Uterine smooth muscle cell (primary cell): ENCODE measurements around the gene EFNA3. TPM values are rescaled to one million over a fixed set of nuclear protein-coding genes. Genes with fewer than 3 reads are reported as not detected.

Source experiments
- total RNA-seq: library from RNA; depleted of rRNA; stranded (reverse); fragments of >200 nt; gene quantifications from 2 replicates; pipeline ENCODE4 v1.2.3, GENCODE V29; 2014

EFNA3 gene, protein sequence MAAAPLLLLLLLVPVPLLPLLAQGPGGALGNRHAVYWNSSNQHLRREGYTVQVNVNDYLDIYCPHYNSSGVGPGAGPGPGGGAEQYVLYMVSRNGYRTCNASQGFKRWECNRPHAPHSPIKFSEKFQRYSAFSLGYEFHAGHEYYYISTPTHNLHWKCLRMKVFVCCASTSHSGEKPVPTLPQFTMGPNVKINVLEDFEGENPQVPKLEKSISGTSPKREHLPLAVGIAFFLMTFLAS
- total RNA-seq, result 0.22 and 0.50 TPM in 2 replicates

GRCh38 chr1:155078469-155079209 is at the start of gene EFNA3:
Gene EFNA3, plus strand, starts transcription at chr1:155078837. Its CDS starts 105 bp downstream, at chr1:155078942.

DNA sequence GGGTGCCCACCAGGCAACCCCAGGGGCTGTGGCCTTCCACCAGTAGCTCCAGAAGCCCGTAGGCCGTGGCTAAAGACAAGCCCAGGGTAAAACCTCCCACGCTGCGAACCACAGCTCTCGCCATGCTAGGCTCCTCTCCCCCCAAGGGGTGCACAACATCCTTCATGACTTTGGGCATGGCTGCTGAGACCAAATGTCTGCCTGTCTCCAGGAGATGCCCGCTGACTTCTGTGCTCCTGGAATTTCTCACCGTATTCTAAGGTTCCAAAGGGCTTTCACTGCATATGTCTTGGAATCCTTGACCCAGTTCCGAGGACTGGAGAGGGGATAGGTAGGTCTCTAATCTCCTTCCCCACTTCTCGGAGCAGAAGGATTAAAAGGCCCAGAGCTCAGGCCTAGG is 45.1 kb upstream of the EFNA3 start, which contains the start of the genes DCST1 and DCST2:
DCST1 (plus strand) TSS at position 301 of the 400 bp plus-strand sequence. CDS start 213 bp downstream, outside the sequence.
DCST2 (minus strand) TSS at position 258 of the 400 bp plus-strand sequence; CDS start at position 178, 80 bp downstream.

GRCh38 chr1:155050560-155051341 is 27.9 kb upstream of the EFNA3 start, which contains the start of gene ADAM15:
Gene ADAM15, plus strand, starts transcription at chr1:155051316. Its CDS starts 71 bp downstream, at chr1:155051387.

GRCh38 chr1:155063550-155064110 is 15.0 kb upstream of the EFNA3 start, which contains the start of gene EFNA4:
Gene EFNA4, plus strand, starts transcription at chr1:155063740. Its CDS starts 84 bp downstream, at chr1:155063824.

GRCh38 chr1:155127105-155127966 is 48.7 kb downstream of the EFNA3 start, which contains the start of gene EFNA1:
Gene EFNA1, plus strand, starts transcription at chr1:155127876. Its CDS starts 102 bp downstream, at chr1:155127978.

GRCh38 chr1:155135415-155136028 is 56.9 kb downstream of the EFNA3 start, which contains the start of gene SLC50A1:
Gene SLC50A1, plus strand, starts transcription at chr1:155135852. Its CDS starts 60 bp downstream, at chr1:155135912.

Other genes with a start within 250 kb of the EFNA3 start
- gene KCNN3, start 208.6 kb upstream of the EFNA3 start, total RNA-seq, result under 0.01 TPM in 2 replicates
- 6.9 and 9.6 TPM in 2 replicates for gene PMVK, start 142.1 kb upstream of the EFNA3 start, total RNA-seq
- gene PBXIP1, start 122.7 kb upstream of the EFNA3 start, total RNA-seq, result 28.8 and 102 TPM in 2 replicates
- gene PYGO2, start 117.1 kb upstream of the EFNA3 start, total RNA-seq, result 8.6 and 9.5 TPM in 2 replicates
- 161 and 222 TPM in 2 replicates for gene SHC1, start 108.1 kb upstream of the EFNA3 start, total RNA-seq
- gene CKS1B, start 104.2 kb upstream of the EFNA3 start, total RNA-seq, result 77.5 and 224 TPM in 2 replicates
- 16.2 and 19.6 TPM in 2 replicates for gene FLAD1, start 95.5 kb upstream of the EFNA3 start, total RNA-seq
- 1.00 TPM in 1 of 2 replicates, not detected in the other for gene LENEP, start 85.3 kb upstream of the EFNA3 start, total RNA-seq
- gene ZBTB7B, start 76.0 kb upstream of the EFNA3 start, total RNA-seq, result 11.4 and 22.7 TPM in 2 replicates
- 0.11 TPM in 1 of 2 replicates, not detected in the other for gene DCST2, start 45.1 kb upstream of the EFNA3 start, total RNA-seq
- gene DCST1, start 45.0 kb upstream of the EFNA3 start, total RNA-seq, result not detected in 2 replicates
- 56.7 and 69.5 TPM in 2 replicates for gene ADAM15, start 27.5 kb upstream of the EFNA3 start, total RNA-seq
- gene EFNA4, start 15.1 kb upstream of the EFNA3 start, total RNA-seq, result 1.7 and 2.9 TPM in 2 replicates
- gene EFNA1, start 49.0 kb downstream of the EFNA3 start, total RNA-seq, result 0.22 and 0.75 TPM in 2 replicates
- gene SLC50A1, start 57.0 kb downstream of the EFNA3 start, total RNA-seq, result 19.7 and 37.7 TPM in 2 replicates
- gene DPM3, start 61.7 kb downstream of the EFNA3 start, total RNA-seq, result 34.1 and 42.9 TPM in 2 replicates
- gene KRTCAP2, start 94.5 kb downstream of the EFNA3 start, total RNA-seq, result 77.0 and 88.1 TPM in 2 replicates
- gene TRIM46, start 95.0 kb downstream of the EFNA3 start, total RNA-seq, result 3.9 and 4.9 TPM in 2 replicates
- 28.8 and 46.6 TPM in 2 replicates for gene THBS3, start 129.1 kb downstream of the EFNA3 start, total RNA-seq
- gene MTX1, start 129.9 kb downstream of the EFNA3 start, total RNA-seq, result 40.0 and 50.5 TPM in 2 replicates
- 7.6 and 9.6 TPM in 2 replicates for gene ENTREP3, start 176.6 kb downstream of the EFNA3 start, total RNA-seq
- 31.7 and 43.9 TPM in 2 replicates for gene SCAMP3, start 183.5 kb downstream of the EFNA3 start, total RNA-seq
- 30.5 and 32.0 TPM in 2 replicates for gene CLK2, start 194.7 kb downstream of the EFNA3 start, total RNA-seq
- gene HCN3, start 198.6 kb downstream of the EFNA3 start, total RNA-seq, result 0.89 and 1.4 TPM in 2 replicates
- not detected in 2 replicates for gene PKLR, start 222.6 kb downstream of the EFNA3 start, total RNA-seq
- 445 and 647 TPM in 2 replicates for gene FDPS, start 230.0 kb downstream of the EFNA3 start, total RNA-seq
- 13.0 and 13.3 TPM in 2 replicates for gene RUSC1, start 242.1 kb downstream of the EFNA3 start, total RNA-seq